Progenitor cell of endocrine pancreas (in vitro differentiated cells): Measurements from ENCODE around the gene H1-8. TPM values are rescaled to one million over a fixed set of nuclear protein-coding genes. Genes with fewer than 3 reads are reported as not detected.

ENCODE experiments used
- DNase-seq: peaks from one replicate; pipeline ENCODE4 v3.0.0; 2021; ENCODE audit warnings: low spot score; ENCODE audit not compliant: unreplicated experiment
- H3K27ac Mint-ChIP-seq: 2 replicates; pipeline ENCODE4 v1.8.0; 2021; ENCODE audit warnings: mild to moderate bottlenecking, moderate library complexity, mixed read lengths
- H3K27me3 Mint-ChIP-seq: 2 replicates; pipeline ENCODE4 v1.8.0; 2021; ENCODE audit warnings: mixed read lengths
- H3K36me3 Mint-ChIP-seq: 2 replicates; pipeline ENCODE4 v1.8.0; 2022; ENCODE audit warnings: mixed read lengths; ENCODE audit not compliant: insufficient read depth
- H3K4me1 Mint-ChIP-seq: 2 replicates; pipeline ENCODE4 v1.8.0; 2021; ENCODE audit warnings: low read depth, mixed read lengths
- H3K4me3 Mint-ChIP-seq: 2 replicates; pipeline ENCODE4 v1.8.0; 2021; ENCODE audit warnings: low read depth, mild to moderate bottlenecking, moderate library complexity, mixed read lengths
- H3K9me3 Mint-ChIP-seq: 2 replicates; pipeline ENCODE4 v1.8.0; 2021; ENCODE audit warnings: low read depth, mixed read lengths
- total RNA-seq: library from RNA; stranded (reverse); gene quantifications from 2 replicates; pipeline ENCODE4 v1.2.1, GENCODE V29; 2021
- TF ChIP-seq, protein P1 (sequence below): fragments of 200-600 bp; sonication (generic); IDR thresholded peaks from one replicate; pipeline ENCODE4 v1.5.0; 2021; ENCODE audit warnings: antibody characterized with exemption, mild to moderate bottlenecking; ENCODE audit not compliant: unreplicated experiment

The H1-8 gene
- total RNA-seq, 1 donor from 2014 or later = not detected

DNA sequence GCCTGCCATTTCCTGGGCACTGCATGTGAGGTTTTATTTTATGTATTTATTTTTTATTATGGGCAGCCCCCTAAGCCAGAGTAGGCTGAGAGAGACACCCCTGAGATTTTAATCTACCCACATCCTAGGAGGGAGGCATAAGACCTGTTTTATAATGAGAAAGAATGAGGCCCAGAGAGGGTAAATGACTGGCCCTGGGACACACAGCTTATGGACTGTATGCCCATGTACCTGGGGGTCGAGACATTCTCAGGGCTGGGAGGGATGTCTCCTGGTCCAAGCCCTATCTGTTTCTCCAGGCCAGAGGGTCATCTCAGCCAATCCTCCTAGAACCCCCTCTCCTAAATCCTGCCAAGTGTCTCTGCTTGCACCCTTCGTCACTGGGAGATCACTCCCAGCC, 57.4 kb downstream of the H1-8 start:
- H3K4me3 Mint-ChIP-seq = no peak overlapping the region
- TF ChIP-seq, protein P1, sequence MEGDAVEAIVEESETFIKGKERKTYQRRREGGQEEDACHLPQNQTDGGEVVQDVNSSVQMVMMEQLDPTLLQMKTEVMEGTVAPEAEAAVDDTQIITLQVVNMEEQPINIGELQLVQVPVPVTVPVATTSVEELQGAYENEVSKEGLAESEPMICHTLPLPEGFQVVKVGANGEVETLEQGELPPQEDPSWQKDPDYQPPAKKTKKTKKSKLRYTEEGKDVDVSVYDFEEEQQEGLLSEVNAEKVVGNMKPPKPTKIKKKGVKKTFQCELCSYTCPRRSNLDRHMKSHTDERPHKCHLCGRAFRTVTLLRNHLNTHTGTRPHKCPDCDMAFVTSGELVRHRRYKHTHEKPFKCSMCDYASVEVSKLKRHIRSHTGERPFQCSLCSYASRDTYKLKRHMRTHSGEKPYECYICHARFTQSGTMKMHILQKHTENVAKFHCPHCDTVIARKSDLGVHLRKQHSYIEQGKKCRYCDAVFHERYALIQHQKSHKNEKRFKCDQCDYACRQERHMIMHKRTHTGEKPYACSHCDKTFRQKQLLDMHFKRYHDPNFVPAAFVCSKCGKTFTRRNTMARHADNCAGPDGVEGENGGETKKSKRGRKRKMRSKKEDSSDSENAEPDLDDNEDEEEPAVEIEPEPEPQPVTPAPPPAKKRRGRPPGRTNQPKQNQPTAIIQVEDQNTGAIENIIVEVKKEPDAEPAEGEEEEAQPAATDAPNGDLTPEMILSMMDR = no peak
- H3K27ac Mint-ChIP-seq = no peak overlapping the region
- peaks cover 35% of the 10 kb centered on the region for H3K27me3 Mint-ChIP-seq
- H3K9me3 Mint-ChIP-seq = no peaks in the 10 kb centered on the region
- no peaks in the 10 kb centered on the region for H3K36me3 Mint-ChIP-seq
- peaks cover 12% of the 10 kb centered on the region for H3K4me1 Mint-ChIP-seq
- no peak for DNase-seq

Other genes with a start within 250 kb of the H1-8 start
- gene EFCAB12, start 114.5 kb upstream of the H1-8 start, total RNA-seq = 6.6 and 6.8 TPM in 2 replicates
- 32.5 and 37.1 TPM in 2 replicates for gene MBD4, start 103.2 kb upstream of the H1-8 start, total RNA-seq
- gene IFT122, start 103.0 kb upstream of the H1-8 start, total RNA-seq = 69.6 and 75.6 TPM in 2 replicates
- gene RHO, start 14.5 kb upstream of the H1-8 start, total RNA-seq = 0.10 TPM in 1 of 2 replicates, not detected in the other
- 17.6 and 18.0 TPM in 2 replicates for gene PLXND1, start 63.5 kb downstream of the H1-8 start, total RNA-seq